PC-3 (cell line): ENCODE results near the gene RRAGD. TPM values are rescaled to one million over a fixed set of nuclear protein-coding genes. Genes with fewer than 3 reads are reported as not detected.

Experiments used
- ATAC-seq: fragments of 200-7000 bp; cut with Tn5 transposase; 2 replicates; pipeline ENCODE4 v1.9.1; 2020; ENCODE audit warnings: mild to moderate bottlenecking, moderate library complexity
- BruUV-seq: library from RNA; stranded (reverse); fragments of 400-500 nt; replicated peaks from 2 replicates; lab custom pipeline; 2021; lab: Mats Ljungman, UMichigan
- CTCF ChIA-PET: fragments of 300-600 bp; sonication (Branson Sonifier 250); formaldehyde crosslinking; loops from one replicate; lab custom pipeline; 2022; ENCODE audit warnings: antibody characterized with exemption; lab: Charles Lee
- POLR2A ChIA-PET: fragments of 300-600 bp; sonication (Branson Sonifier 250); formaldehyde crosslinking; loops from one replicate; lab custom pipeline; 2022; ENCODE audit warnings: antibody characterized with exemption; ENCODE audit not compliant: unreplicated experiment; lab: Charles Lee
- DNase-seq: peaks from one replicate; pipeline ENCODE4 v3.0.0-alpha.2; 2015
- H2AFZ ChIP-seq: fragments of 300-600 bp; sonication (generic); 2 replicates; pipeline ENCODE4 v1.6.0; 2016; ENCODE audit warnings: antibody characterized with exemption, low read length
- H3F3A ChIP-seq: fragments of 300-600 bp; sonication (generic); one replicate; pipeline ENCODE4 v1.6.0; 2017; ENCODE audit warnings: antibody characterized with exemption, low read length, control low read depth, mild to moderate bottlenecking; ENCODE audit not compliant: unreplicated experiment
- H3K27ac ChIP-seq: fragments of 300-600 bp; sonication (generic); 2 replicates; pipeline ENCODE4 v1.5.1; 2016; ENCODE audit warnings: mild to moderate bottlenecking, low read length
- H3K27me3 ChIP-seq: fragments of 300-600 bp; sonication (generic); 2 replicates; pipeline ENCODE4 v1.6.1; 2016; ENCODE audit warnings: low read length, mixed read lengths
- H3K36me3 ChIP-seq: fragments of 300-600 bp; sonication (generic); 2 replicates; pipeline ENCODE4 v1.6.1; 2016; ENCODE audit warnings: low read depth, mixed run types, low read length, mixed read lengths
- H3K4me1 ChIP-seq: fragments of 300-600 bp; sonication (generic); 2 replicates; pipeline ENCODE4 v1.5.1; 2016; ENCODE audit warnings: low read length; ENCODE audit not compliant: insufficient read depth
- H3K4me2 ChIP-seq: fragments of 300-600 bp; sonication (generic); 2 replicates; pipeline ENCODE4 v1.6.0; 2016; ENCODE audit warnings: low read length
- H3K4me3 ChIP-seq: fragments of 300-600 bp; sonication (generic); 2 replicates; pipeline ENCODE4 v1.5.1; 2016; ENCODE audit warnings: mild to moderate bottlenecking, low read length, mixed read lengths
- H3K79me2 ChIP-seq: fragments of 300-600 bp; sonication (generic); 2 replicates; pipeline ENCODE4 v1.6.1; 2017; ENCODE audit warnings: low read length, mixed read lengths
- H3K9ac ChIP-seq: fragments of 300-600 bp; sonication (generic); 2 replicates; pipeline ENCODE4 v1.6.0; 2016; ENCODE audit warnings: mild to moderate bottlenecking, low read length
- H3K9me2 ChIP-seq: fragments of 300-600 bp; sonication (generic); replicated peaks from 2 replicates; pipeline ENCODE4 v1.6.1; 2016; ENCODE audit warnings: mixed run types, low read length, mixed read lengths
- H3K9me3 ChIP-seq: fragments of 300-600 bp; sonication (generic); 2 replicates; pipeline ENCODE4 v1.6.1; 2016; ENCODE audit warnings: low read length, mixed read lengths
- H4K20me1 ChIP-seq: fragments of 300-600 bp; sonication (generic); 2 replicates; pipeline ENCODE4 v1.6.1; 2016; ENCODE audit warnings: low read length, mixed read lengths
- CTCF ChIP-seq: fragments of 300-600 bp; sonication (generic); conservative IDR thresholded peaks from 2 replicates; pipeline ENCODE4 v1.5.1; 2017; ENCODE audit warnings: antibody characterized with exemption, low read depth, mild to moderate bottlenecking, low read length
- EZH2 ChIP-seq: fragments of 300-600 bp; sonication (generic); IDR thresholded peaks from one replicate; pipeline ENCODE4 v1.6.1; 2017; ENCODE audit warnings: antibody characterized with exemption, mild to moderate bottlenecking, low read length; ENCODE audit not compliant: unreplicated experiment
- EZH2phosphoT487 ChIP-seq: fragments of 300-600 bp; sonication (generic); IDR thresholded peaks from 2 replicates; pipeline ENCODE4 v1.6.1; 2018; ENCODE audit warnings: mild to moderate bottlenecking, antibody characterized with exemption, low read length, borderline replicate concordance
- intact Hi-C: fragments of 100-400 bp; cut with micrococcal nuclease; formaldehyde crosslinking; loops from 2 replicates; pipeline ENCODE4 v1.9.0; 2023
- total RNA-seq: library from RNA; depleted of rRNA; stranded (reverse); fragments of >200 nt; gene quantifications from 2 replicates; pipeline ENCODE4 v1.2.3, GENCODE V29; 2014

The RRAGD gene
- total RNA-seq, 1 experiment from 2014 or later, result 0.62 TPM

GRCh38 chr6:89328976-89329375, 83.1 kb downstream of the RRAGD start:
- Histone ChIP-seq H3K79me2 (no peaks in the 10 kb centered on the region), H3K9me2 (no peaks in the 10 kb centered on the region), H3K27ac (no peak overlapping the region), H2AFZ (no peak overlapping the region), H3K9ac (no peak overlapping the region), H3K9me3 (no peaks in the 10 kb centered on the region), H3F3A (no peaks in the 10 kb centered on the region), H3K4me2 (no peak overlapping the region), H3K4me1 (no peaks in the 10 kb centered on the region), H3K4me3 (no peak overlapping the region), H3K36me3 (peaks cover 4% of the 10 kb centered on the region; the same call in 1 of the 2 replicates), H4K20me1 (no peaks in the 10 kb centered on the region), H3K27me3 (no peaks in the 10 kb centered on the region)
- intact Hi-C loops, result no loop called here
- ATAC-seq (no peak), DNase-seq (no peak)
- ChIA-PET POLR2A (no interaction called here), CTCF (no interaction called here)
- BruUV-seq, result no TSS peak
- TF ChIP-seq EZH2phosphoT487 (no peak), CTCF (no peak), EZH2 (no peak)

- ATAC-seq (no peak), DNase-seq (no peak)
- H2AFZ ChIP-seq, result no peak overlapping the region
- no peaks in the 10 kb centered on the region for H3K4me1 ChIP-seq
- H3K9ac ChIP-seq, result no peak overlapping the region
- H3K36me3 ChIP-seq, result no peaks in the 10 kb centered on the region; the same call in 1 of the 2 replicates
- ChIA-PET CTCF (no interaction called here), POLR2A (no interaction called here)
- H3K27me3 ChIP-seq, result no peaks in the 10 kb centered on the region
- no peak overlapping the region for H3K4me3 ChIP-seq
- TF ChIP-seq CTCF (no peak), EZH2phosphoT487 (no peak), EZH2 (no peak)
- no peaks in the 10 kb centered on the region for H3K9me2 ChIP-seq
- BruUV-seq, result no TSS peak
- H3F3A ChIP-seq, result no peaks in the 10 kb centered on the region
- no peak overlapping the region for H3K27ac ChIP-seq
- H3K79me2 ChIP-seq, result no peaks in the 10 kb centered on the region
- intact Hi-C loops, result no loop called here
- no peaks in the 10 kb centered on the region for H3K9me3 ChIP-seq
- no peak overlapping the region for H3K4me2 ChIP-seq
- H4K20me1 ChIP-seq, result no peaks in the 10 kb centered on the region
These were observed 87.8 kb downstream of the RRAGD start for GRCh38 chr6:89324304-89324703.

GRCh38 chr6:89323511-89323971, 88.5 kb downstream of the RRAGD start:
- Histone ChIP-seq H2AFZ (no peak overlapping the region), H3K27ac (no peak overlapping the region), H3F3A (no peaks in the 10 kb centered on the region), H3K4me1 (no peaks in the 10 kb centered on the region), H3K4me2 (no peak overlapping the region), H3K27me3 (no peaks in the 10 kb centered on the region), H4K20me1 (no peaks in the 10 kb centered on the region), H3K79me2 (no peaks in the 10 kb centered on the region), H3K9me2 (no peaks in the 10 kb centered on the region), H3K9me3 (no peaks in the 10 kb centered on the region), H3K36me3 (no peaks in the 10 kb centered on the region), H3K9ac (no peak overlapping the region), H3K4me3 (no peak overlapping the region)
- no peak for DNase-seq
- CTCF ChIA-PET, result no interaction called here
- no TSS peak for BruUV-seq
- ATAC-seq, result no peak
- POLR2A ChIA-PET, result no interaction called here
- intact Hi-C loops, result no loop called here
- TF ChIP-seq CTCF (no peak), EZH2 (no peak), EZH2phosphoT487 (no peak)
